SW480 (cell line): Measurements from ENCODE around the gene RPTOR.
"Not testable (repeated sequence)": the region's sequence is repeated elsewhere in the genome, so short reads cannot be mapped to it uniquely, and the experiment has no call there.

Experiments used
- DNase-seq: peaks from one replicate; pipeline ENCODE4 v3.0.0-alpha.2; 2016; ENCODE audit warnings: low spot score

The RPTOR gene

GRCh38 chr17:80545499-80545826 lies 825 bp downstream of the RPTOR start:
- DNase-seq, result no peak

- DNase-seq, result no peak
Measured at GRCh38 chr17:80546267-80546666, 1.6 kb downstream of the RPTOR start.

- DNase-seq, result no peak
Measured at GRCh38 chr17:80552523-80552922, 7.9 kb downstream of the RPTOR start.

- no peak for DNase-seq
Measured at GRCh38 chr17:80555266-80555665, 10.6 kb downstream of the RPTOR start.

GRCh38 chr17:80558046-80558445 lies 13.4 kb downstream of the RPTOR start:
- DNase-seq, result no peak

GRCh38 chr17:80559825-80560251 lies 15.2 kb downstream of the RPTOR start:
- no peak for DNase-seq

GRCh38 chr17:80561541-80562114 lies 17.0 kb downstream of the RPTOR start:
- no peak for DNase-seq

- no peak for DNase-seq
Measured at GRCh38 chr17:80564545-80564944, 19.9 kb downstream of the RPTOR start.

- no peak for DNase-seq
Measured at GRCh38 chr17:80565343-80566053, 20.9 kb downstream of the RPTOR start.

- no peak for DNase-seq
Measured at GRCh38 chr17:80566054-80566400, 21.4 kb downstream of the RPTOR start.

- DNase-seq, result no peak
Measured at GRCh38 chr17:80568246-80568645, 23.6 kb downstream of the RPTOR start.

GRCh38 chr17:80569924-80570323 lies 25.3 kb downstream of the RPTOR start:
- no peak for DNase-seq

- DNase-seq, result no peak
Measured at GRCh38 chr17:80573701-80574100, 29.1 kb downstream of the RPTOR start.

GRCh38 chr17:80574496-80574895 lies 29.9 kb downstream of the RPTOR start:
- DNase-seq, result no peak

GRCh38 chr17:80575057-80575875 lies 30.6 kb downstream of the RPTOR start:
- DNase-seq, result peak; percentile 84

GRCh38 chr17:80577876-80578570 lies 33.4 kb downstream of the RPTOR start:
- no peak for DNase-seq

GRCh38 chr17:80578668-80579388 lies 34.2 kb downstream of the RPTOR start:
- not testable (repeated sequence) for DNase-seq

- DNase-seq, result no peak
Measured at GRCh38 chr17:80582165-80582564, 37.5 kb downstream of the RPTOR start.

GRCh38 chr17:80584176-80584905 lies 39.7 kb downstream of the RPTOR start:
- no peak for DNase-seq

GRCh38 chr17:80585890-80586845 lies 41.5 kb downstream of the RPTOR start:
- no peak for DNase-seq
